GM18508 (cell line): ENCODE measurements around the gene OR7G2.

Experiments
- ATAC-seq: cut with Tn5 transposase; IDR thresholded peaks from one replicate; pipeline ENCODE4 v1.9.1; 2021; ENCODE audit warnings: moderate number of reproducible peaks; ENCODE audit not compliant: insufficient read depth, unreplicated experiment

The OR7G2 gene

DNA sequence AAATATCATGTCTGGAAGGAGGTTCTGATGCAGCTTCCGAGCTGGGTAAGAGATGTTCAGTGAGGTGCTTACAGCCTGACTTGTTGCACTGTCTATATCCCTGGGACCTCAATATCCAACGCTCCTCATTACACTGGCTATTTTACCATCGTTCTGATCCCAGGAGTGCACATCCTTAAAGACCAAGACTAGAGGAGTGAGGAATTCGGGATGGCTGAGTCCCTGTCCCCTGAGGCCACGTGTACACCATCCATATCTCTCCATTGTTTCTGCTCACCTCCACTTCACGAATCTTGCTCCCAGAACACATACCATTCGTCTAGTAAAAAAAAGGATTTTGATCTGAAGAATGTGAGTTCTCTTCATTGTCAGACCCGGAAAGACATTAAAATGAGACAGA lies at the start of gene OR7G2:
Gene OR7G2, minus strand, starts transcription at position 101 of the 400 bp plus-strand sequence. CDS start 4,232 bp downstream, outside the sequence.
- ATAC-seq = no peak

GRCh38 chr19:9156304-9156703 lies 49.0 kb upstream of the OR7G2 start:
- ATAC-seq = no peak

DNA sequence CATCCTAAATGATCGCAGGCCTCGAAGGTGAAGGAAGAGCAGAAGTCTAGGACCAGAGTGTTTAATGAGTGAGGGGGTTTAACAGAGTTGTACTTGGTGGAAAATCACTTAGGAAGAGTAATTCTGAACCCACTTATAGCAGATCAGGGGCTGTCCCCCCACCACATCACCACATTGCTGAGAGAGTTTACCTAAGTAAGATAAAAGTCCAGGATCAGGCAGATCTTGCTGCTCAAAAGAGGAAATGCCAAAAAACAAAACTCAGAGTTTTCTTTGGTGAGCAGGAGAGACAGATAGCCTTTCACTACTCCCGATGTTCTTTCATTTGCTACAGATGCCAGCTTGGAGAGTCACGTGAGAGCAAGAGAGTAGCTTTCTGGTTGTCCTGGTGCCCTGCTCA lies 48.3 kb upstream of the OR7G2 start:
- ATAC-seq = no peak

- no peak for ATAC-seq
Measured at GRCh38 chr19:9151367-9151766, 44.1 kb upstream of the OR7G2 start.

DNA sequence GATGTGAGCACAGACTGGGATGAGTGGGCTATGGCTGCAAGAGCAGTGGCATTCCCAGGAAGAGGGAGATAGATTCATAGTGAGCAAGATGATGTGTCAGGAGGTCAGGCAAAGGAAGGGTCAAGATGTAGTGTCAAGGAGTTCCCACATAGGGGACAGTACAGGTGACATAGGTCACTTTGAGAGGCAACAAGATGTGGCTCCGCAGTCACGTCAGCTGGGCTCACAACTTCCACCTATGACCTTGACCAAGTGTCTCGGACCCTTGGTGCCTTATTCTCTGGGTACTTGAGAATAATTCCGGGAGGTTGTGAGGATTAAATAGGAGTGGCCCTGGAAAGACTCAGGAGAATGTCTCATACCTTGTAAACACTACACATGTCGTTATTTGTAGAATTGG lies 43.4 kb upstream of the OR7G2 start:
- no peak for ATAC-seq

- ATAC-seq = no peak
Measured at GRCh38 chr19:9149997-9150396, 42.7 kb upstream of the OR7G2 start.

DNA sequence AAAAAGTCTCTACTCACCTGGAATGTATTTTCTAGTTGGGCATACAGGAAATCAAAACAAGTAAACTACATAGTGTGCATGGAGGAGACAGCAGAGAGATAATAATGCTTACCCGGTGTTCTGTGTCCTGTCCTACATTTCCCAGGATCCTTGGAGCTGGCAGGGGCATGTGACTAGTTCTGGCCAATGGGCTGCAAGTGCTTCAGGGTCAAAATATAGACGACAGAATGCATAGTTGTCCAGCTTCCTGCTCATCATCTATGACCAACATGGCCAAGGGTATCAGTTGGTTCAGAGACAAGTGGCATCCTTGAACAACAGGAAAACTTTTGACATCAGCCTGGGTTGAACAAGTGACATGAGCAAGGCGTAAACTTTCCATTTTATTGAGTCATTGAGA lies 41.4 kb upstream of the OR7G2 start:
- no peak for ATAC-seq

- no peak for ATAC-seq
Measured at GRCh38 chr19:9146882-9147281, 39.6 kb upstream of the OR7G2 start.

DNA sequence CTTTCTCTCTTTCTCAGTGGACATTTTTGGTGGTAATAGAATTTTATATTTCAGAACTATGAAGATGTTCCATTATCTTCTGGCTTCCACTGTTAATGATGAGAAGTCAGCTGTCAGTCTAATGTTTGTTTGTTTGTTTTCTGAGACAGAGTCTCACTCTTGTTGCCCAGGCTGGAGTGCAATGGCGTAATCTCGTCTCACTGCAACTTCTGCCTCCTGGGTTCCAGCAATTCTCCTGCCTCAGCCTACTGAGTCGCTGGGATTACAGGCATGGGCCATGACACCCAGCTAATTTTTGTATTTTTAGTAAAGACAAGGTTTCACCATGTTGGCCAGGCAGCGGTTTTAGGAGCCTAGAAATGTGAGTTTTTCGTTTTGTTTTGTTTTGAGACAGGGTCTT lies 37.6 kb upstream of the OR7G2 start:
- ATAC-seq = no peak

DNA sequence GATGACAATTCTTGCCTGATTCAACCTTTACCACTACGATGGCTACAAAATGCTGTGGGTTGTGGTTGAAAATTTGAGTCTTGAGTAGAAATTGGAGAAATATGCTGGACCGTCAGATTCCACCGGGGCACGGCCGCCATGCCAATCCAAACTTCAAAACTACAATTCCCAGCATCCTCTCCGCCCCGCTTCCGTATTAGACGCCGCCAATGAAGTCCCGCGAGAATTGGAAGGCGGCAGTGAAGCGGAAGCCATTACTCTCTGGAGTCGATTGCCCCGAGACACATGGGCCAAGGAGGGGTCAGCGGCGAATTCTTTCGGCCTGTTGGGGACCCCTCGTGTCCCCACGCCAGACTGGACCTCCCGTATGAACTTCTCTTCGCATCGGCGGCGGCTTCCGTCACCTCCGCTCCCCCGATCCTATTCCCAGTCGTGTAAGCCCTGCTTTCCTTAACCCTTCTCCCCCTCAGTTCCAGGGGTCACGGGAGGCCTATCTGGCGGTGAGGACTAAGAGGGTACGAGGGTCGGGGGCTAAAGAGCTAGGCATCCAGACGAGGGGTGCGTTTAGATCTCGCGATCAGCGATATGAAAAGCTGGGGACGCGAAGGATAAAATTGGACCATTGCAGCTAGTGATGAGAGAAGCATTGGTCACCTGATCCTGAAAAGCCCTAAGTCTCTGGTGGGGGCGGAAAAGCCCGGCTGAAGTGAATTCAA lies 33.0 kb upstream of the OR7G2 start, which contains the start of gene ZNF317:
Gene ZNF317, plus strand, starts transcription at position 239 of the 716 bp plus-strand sequence. CDS start 15,620 bp downstream, outside the sequence.
- peak; percentile 50 for ATAC-seq

GRCh38 chr19:9139609-9140158 lies 32.4 kb upstream of the OR7G2 start:
- no peak for ATAC-seq

DNA sequence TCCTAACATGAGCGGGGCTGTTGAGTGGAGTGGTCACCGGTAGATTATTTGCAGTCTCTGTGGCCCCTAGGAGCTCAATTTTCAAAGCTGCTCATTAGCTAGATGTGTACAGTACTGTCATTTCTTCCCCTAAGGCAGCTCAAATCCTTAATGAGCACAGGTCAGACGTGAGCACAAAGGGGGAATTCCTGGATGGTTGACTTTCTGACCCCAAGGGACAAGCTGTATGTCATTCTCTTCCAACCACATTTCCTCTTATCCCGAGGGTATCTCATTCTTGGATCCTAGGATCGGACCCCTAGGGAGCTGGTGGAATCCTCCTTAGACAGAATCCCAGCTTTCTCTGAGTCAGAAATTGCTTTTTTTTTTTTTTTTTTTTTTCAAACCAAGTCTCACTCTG lies 25.1 kb upstream of the OR7G2 start:
- no peak for ATAC-seq

DNA sequence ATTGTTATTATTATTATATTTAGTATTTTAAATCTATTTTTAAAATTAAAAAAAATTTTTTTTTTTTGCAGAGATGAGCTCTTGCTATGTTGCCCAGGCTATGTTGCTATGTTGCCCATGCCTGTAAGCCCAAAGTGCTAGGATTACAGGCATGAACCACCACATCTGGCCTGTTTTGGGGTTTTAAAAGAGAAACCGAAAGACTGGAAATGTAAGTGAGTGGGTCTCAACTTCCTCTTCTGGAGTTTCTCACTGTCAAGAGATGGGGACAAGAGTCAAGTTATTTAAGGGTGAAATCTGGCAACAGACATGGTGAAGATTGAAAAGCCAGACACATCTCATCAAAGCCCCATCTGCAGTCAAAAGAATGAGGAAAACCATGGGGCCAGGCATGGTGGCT lies 23.7 kb upstream of the OR7G2 start:
- no peak for ATAC-seq

DNA sequence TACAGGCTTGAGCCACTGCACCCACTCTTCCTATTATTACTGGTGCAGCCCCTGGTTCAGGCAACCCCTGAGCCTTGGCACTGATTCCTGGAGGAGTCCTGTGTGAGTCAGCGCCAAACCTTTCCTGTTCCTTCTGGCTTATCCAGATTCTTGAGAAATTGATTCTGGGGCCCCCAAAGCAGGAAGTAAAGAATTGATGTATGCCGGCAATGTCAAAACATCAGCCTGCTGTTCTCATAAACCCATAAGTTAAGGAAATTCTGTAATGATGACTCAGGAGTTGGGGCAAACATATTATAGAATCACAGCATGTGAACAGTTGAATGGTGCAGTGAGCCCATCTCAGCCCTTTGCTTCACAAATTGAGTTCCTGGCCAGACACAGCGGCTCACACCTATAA lies 20.9 kb upstream of the OR7G2 start:
- ATAC-seq = no peak

GRCh38 chr19:9126900-9127405 lies 19.7 kb upstream of the OR7G2 start, which contains the start of gene OR7G3:
Gene OR7G3 (minus strand): TSS chr19:9126950. CDS start chr19:9126950, 0 bp downstream.
- ATAC-seq = no peak

GRCh38 chr19:9116547-9116946 lies 9.3 kb upstream of the OR7G2 start:
- no peak for ATAC-seq

GRCh38 chr19:9115307-9115813 lies 8.1 kb upstream of the OR7G2 start, which contains the start of gene OR7G1:
Gene OR7G1 (minus strand): TSS chr19:9115763. CDS start chr19:9115763, 0 bp downstream.
- no peak for ATAC-seq

GRCh38 chr19:9109959-9110358 lies 2.7 kb upstream of the OR7G2 start:
- ATAC-seq = no peak

GRCh38 chr19:9086761-9087160 lies 20.5 kb downstream of the OR7G2 start, which contains the start of gene OR1M1:
Gene OR1M1 (plus strand): TSS chr19:9087061. CDS start chr19:9093245, 6,184 bp downstream.
- no peak for ATAC-seq

DNA sequence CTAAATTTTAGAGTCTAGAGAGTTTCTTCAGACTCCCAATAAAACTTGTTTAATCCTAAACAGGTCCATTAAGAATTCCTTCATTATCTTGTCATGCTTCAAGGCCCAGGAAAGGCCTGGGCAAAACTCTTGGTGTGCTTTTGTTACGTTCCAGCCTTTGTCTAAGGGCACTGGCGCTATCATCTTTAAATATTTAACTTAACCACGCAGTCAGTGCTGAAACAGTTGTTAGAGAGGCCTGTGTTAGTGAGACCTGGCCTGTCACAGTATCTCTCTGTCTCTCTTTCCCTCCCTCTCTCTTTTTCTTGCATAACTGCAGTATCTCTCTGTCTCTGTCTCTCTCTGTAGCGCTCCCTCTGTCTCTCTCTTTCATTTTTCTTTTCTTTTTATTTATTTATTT lies 28.6 kb downstream of the OR7G2 start:
- ATAC-seq = no peak

DNA sequence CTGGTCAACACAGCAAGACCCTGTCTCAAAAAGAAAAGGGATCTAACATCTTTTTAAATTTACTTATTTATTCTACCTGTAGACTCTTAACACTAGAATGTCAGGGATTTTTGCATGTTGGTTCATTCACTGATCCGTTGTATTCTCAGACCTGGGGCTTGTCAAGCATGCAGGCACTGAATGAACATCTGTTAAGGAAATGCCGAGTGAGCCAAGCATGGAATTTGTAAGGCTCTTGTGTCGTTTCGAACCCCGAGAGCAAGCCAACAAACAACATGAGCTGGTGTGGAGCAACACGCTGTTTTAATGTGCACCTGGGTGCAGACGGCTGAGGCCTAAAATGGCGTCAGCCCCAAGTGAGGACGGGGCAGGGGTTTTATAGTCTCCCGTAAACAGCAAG lies 30.4 kb downstream of the OR7G2 start:
- ATAC-seq = no peak
